ENCODE data around the gene GANAB.
A peak's percentile ranks its signal among the peaks of the same experiment; 100 is the strongest.
"Not testable (repeated sequence)": the region's sequence is repeated elsewhere in the genome, so short reads cannot be mapped to it uniquely, and the experiment has no call there.

GANAB gene

GRCh38 chr11:62621567-62622470 lies 24.6 kb downstream of the GANAB start, which contains the start of gene B3GAT3:
Gene B3GAT3, minus strand, starts transcription at chr11:62621986. Its CDS starts 39 bp downstream, at chr11:62621947.
- DNase-seq (ENCODE audit: low spot score), result peak; percentile 96

GRCh38 chr11:62621027-62621566 lies 25.3 kb downstream of the GANAB start:
- DNase-seq (ENCODE audit: low spot score), result no peak

- DNase-seq (ENCODE audit: low spot score), result not testable (repeated sequence)
Measured at GRCh38 chr11:62616957-62617356, 29.5 kb downstream of the GANAB start.

- DNase-seq (ENCODE audit: low spot score), result no peak
Measured at GRCh38 chr11:62615521-62615920, 30.9 kb downstream of the GANAB start.

GRCh38 chr11:62614275-62614674 lies 32.1 kb downstream of the GANAB start:
- no peak for DNase-seq (ENCODE audit: low spot score)

- no peak for DNase-seq (ENCODE audit: low spot score)
Measured at GRCh38 chr11:62613291-62613778, 33.1 kb downstream of the GANAB start.

- peak; percentile 92 for DNase-seq (ENCODE audit: low spot score)
Measured at GRCh38 chr11:62612366-62613290, 33.8 kb downstream of the GANAB start, which contains the start of the genes EML3 and ROM1. Gene EML3, minus strand, starts transcription at chr11:62612775. Its CDS starts 318 bp downstream, at chr11:62612457. Gene ROM1, plus strand, starts transcription at chr11:62613257. Its CDS starts 25 bp downstream, at chr11:62613282.

- DNase-seq (ENCODE audit: low spot score), result peak; percentile 51
Measured at GRCh38 chr11:62611705-62612365, 34.6 kb downstream of the GANAB start.

- no peak for DNase-seq (ENCODE audit: low spot score)
Measured at GRCh38 chr11:62610814-62611704, 35.4 kb downstream of the GANAB start.

GRCh38 chr11:62610403-62610802 lies 36.0 kb downstream of the GANAB start:
- DNase-seq (ENCODE audit: low spot score), result no peak

- no peak for DNase-seq (ENCODE audit: low spot score)
Measured at GRCh38 chr11:62608776-62609175, 37.6 kb downstream of the GANAB start.

GRCh38 chr11:62607714-62608113 lies 38.7 kb downstream of the GANAB start:
- no peak for DNase-seq (ENCODE audit: low spot score)

GRCh38 chr11:62605902-62606301 lies 40.5 kb downstream of the GANAB start:
- DNase-seq (ENCODE audit: low spot score), result no peak

GRCh38 chr11:62605467-62605866 lies 40.9 kb downstream of the GANAB start:
- DNase-seq (ENCODE audit: low spot score), result no peak

GRCh38 chr11:62604460-62605120 lies 41.8 kb downstream of the GANAB start:
- no peak for DNase-seq (ENCODE audit: low spot score)

GRCh38 chr11:62603776-62604299 lies 42.6 kb downstream of the GANAB start:
- DNase-seq (ENCODE audit: low spot score), result no peak

- DNase-seq (ENCODE audit: low spot score), result no peak
Measured at GRCh38 chr11:62603072-62603408, 43.4 kb downstream of the GANAB start.

- peak; percentile 83 for DNase-seq (ENCODE audit: low spot score)
Measured at GRCh38 chr11:62602141-62603071, 44.0 kb downstream of the GANAB start.
